Endodermal cell (in vitro differentiated cells): ENCODE results near the gene LPP. TPM values are rescaled to one million over a fixed set of nuclear protein-coding genes. Genes with fewer than 3 reads are reported as not detected.

Experiments used
- DNase-seq: peaks from one replicate; pipeline ENCODE4 v3.0.0-alpha.2; 2017
- H3K27ac ChIP-seq: 2 replicates; pipeline ENCODE4 v1.5.1; 2013; ENCODE audit warnings: mild to moderate bottlenecking, low read depth, low read length, moderate library complexity
- H3K27me3 ChIP-seq: 2 replicates; pipeline ENCODE4 v1.6.1; 2013; ENCODE audit warnings: mild to moderate bottlenecking, low read length, moderate library complexity; ENCODE audit not compliant: insufficient read depth, control insufficient read depth, poor library complexity, severe bottlenecking
- H3K36me3 ChIP-seq: 2 replicates; pipeline ENCODE4 v1.7.0; 2013; ENCODE audit warnings: mild to moderate bottlenecking, low read length, moderate library complexity; ENCODE audit not compliant: control insufficient read depth, insufficient read depth
- H3K4me1 ChIP-seq: one replicate; pipeline ENCODE4 v1.7.0; 2013; ENCODE audit warnings: low read length; ENCODE audit not compliant: control insufficient read depth, insufficient read depth
- H3K4me3 ChIP-seq: 2 replicates; pipeline ENCODE4 v1.5.1; 2013; ENCODE audit warnings: mild to moderate bottlenecking, low read length, moderate library complexity
- H3K9ac ChIP-seq: 2 replicates; pipeline ENCODE4 v1.6.1; 2013; ENCODE audit warnings: mild to moderate bottlenecking, low read length, moderate library complexity; ENCODE audit not compliant: poor library complexity, severe bottlenecking; ENCODE audit errors: extremely low read depth
- H3K9me3 ChIP-seq: 2 replicates; pipeline ENCODE4 v1.6.1; 2013; ENCODE audit warnings: mild to moderate bottlenecking, low read length, moderate library complexity; ENCODE audit not compliant: control insufficient read depth
- H3K27ac Mint-ChIP-seq: 2 replicates; pipeline ENCODE4 v1.8.0; 2020; ENCODE audit warnings: mixed read lengths
- H3K27me3 Mint-ChIP-seq: 2 replicates; pipeline ENCODE4 v1.8.0; 2021; ENCODE audit warnings: mild to moderate bottlenecking, mixed read lengths; ENCODE audit not compliant: insufficient read depth
- H3K36me3 Mint-ChIP-seq: 2 replicates; pipeline ENCODE4 v1.8.0; 2020; ENCODE audit warnings: low read depth, mixed read lengths
- H3K4me1 Mint-ChIP-seq: 2 replicates; pipeline ENCODE4 v1.8.0; 2020; ENCODE audit warnings: mixed read lengths
- H3K4me3 Mint-ChIP-seq: 2 replicates; pipeline ENCODE4 v1.8.0; 2020; ENCODE audit warnings: mild to moderate bottlenecking, moderate library complexity, mixed read lengths
- H3K9me3 Mint-ChIP-seq: 2 replicates; pipeline ENCODE4 v1.8.0; 2020; ENCODE audit warnings: mild to moderate bottlenecking, mixed read lengths
- WGBS, 2 experiments: methylation state at CpG; one replicate each; pipeline versions ENCODE4 v1.1.5 to v1.1.7; 2013; ENCODE audit warnings: missing lambda C conversion rate in 2 of 2, mixed read lengths in 1 of 2; ENCODE audit not compliant: insufficient coverage in 1 of 2, insufficient read length in 1 of 2; 5-methylcytosine and 5-hydroxymethylcytosine counted together
- total RNA-seq, 2 donors: library from RNA; stranded (reverse); fragmentation: NEBNext Ultra II Directional in 1 of 2; extraction: Animal tissue kit (Norgen Biotek cat#: 25700) in 1 of 2; gene quantifications; 2 replicates in 1 of 2; 3 replicates in 1 of 2; pipeline ENCODE4 v1.2.1, GENCODE V29; 2021
- TF ChIP-seq, protein P1 (sequence below): fragments of 200-600 bp; sonication (generic); conservative IDR thresholded peaks from 2 replicates; pipeline ENCODE4 v1.5.0; 2021; ENCODE audit warnings: antibody characterized with exemption, mild to moderate bottlenecking

Gene LPP
- total RNA-seq, 2 donors from 2014 or later: 78.0 to 105 TPM

DNA sequence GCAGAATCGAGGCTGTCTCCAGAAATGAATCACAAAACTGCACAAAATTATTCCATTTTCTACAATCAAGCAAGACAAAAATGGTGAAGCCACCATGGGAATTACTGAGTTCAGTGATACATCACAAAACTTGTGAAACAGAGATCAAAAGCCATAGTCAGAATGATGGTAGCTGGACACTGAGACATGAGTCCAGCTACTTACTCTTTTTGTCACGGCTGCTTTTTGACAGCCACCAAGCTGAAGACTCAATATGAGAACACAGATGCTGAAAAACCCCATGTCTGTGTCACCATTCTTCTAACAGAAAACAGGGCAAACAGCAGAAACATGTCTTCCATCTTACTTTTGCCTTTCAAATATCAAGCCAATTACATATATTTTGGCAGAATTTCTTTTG is 237.6 kb downstream of the LPP start:
- Mint-ChIP-seq H3K9me3 (no peaks in the 10 kb centered on the region), H3K27ac (no peak overlapping the region), H3K4me1 (peaks cover 13% of the 10 kb centered on the region), H3K36me3 (no peaks in the 10 kb centered on the region), H3K27me3 (no peaks in the 10 kb centered on the region), H3K4me3 (no peak overlapping the region)
- H3K36me3 ChIP-seq: no peaks in the 10 kb centered on the region
- no peak overlapping the region for H3K27ac ChIP-seq
- no peak overlapping the region for H3K9ac ChIP-seq
- no peaks in the 10 kb centered on the region for H3K27me3 ChIP-seq
- no peaks in the 10 kb centered on the region for H3K4me1 ChIP-seq
- H3K4me3 ChIP-seq: no peak overlapping the region
- WGBS, 2 experiments: 80 to 94% methylated on average over 2 of the region's 2 CpGs
- no peak for DNase-seq
- TF ChIP-seq, protein P1, sequence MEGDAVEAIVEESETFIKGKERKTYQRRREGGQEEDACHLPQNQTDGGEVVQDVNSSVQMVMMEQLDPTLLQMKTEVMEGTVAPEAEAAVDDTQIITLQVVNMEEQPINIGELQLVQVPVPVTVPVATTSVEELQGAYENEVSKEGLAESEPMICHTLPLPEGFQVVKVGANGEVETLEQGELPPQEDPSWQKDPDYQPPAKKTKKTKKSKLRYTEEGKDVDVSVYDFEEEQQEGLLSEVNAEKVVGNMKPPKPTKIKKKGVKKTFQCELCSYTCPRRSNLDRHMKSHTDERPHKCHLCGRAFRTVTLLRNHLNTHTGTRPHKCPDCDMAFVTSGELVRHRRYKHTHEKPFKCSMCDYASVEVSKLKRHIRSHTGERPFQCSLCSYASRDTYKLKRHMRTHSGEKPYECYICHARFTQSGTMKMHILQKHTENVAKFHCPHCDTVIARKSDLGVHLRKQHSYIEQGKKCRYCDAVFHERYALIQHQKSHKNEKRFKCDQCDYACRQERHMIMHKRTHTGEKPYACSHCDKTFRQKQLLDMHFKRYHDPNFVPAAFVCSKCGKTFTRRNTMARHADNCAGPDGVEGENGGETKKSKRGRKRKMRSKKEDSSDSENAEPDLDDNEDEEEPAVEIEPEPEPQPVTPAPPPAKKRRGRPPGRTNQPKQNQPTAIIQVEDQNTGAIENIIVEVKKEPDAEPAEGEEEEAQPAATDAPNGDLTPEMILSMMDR: no peak
- no peaks in the 10 kb centered on the region for H3K9me3 ChIP-seq

DNA sequence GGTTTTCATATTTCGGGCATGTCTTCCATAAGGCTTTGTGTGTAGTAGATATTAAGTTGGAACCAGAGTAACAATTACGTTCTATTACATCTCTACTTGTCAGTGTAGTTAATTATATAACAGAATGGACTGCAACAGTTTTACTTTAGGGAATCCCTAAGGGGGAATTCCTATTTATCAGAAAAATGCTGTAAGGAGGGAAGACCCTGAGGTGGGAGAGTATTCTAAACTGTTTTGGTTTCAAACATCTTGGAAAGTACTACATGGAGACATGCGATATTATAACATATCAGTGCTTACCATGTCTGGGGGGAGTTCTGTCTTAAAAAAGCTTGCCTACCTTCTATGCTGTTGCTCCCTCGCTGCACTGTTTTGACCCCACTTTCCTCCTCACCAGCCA is 238.1 kb downstream of the LPP start:
- 91% methylated on average over 4 of the region's 4 CpGs; no CpG with 5 or more reads in 1 of the 2 experiments for WGBS, 2 experiments
- H3K4me1 ChIP-seq: no peaks in the 10 kb centered on the region
- peaks cover 13% of the 10 kb centered on the region for H3K4me1 Mint-ChIP-seq

DNA sequence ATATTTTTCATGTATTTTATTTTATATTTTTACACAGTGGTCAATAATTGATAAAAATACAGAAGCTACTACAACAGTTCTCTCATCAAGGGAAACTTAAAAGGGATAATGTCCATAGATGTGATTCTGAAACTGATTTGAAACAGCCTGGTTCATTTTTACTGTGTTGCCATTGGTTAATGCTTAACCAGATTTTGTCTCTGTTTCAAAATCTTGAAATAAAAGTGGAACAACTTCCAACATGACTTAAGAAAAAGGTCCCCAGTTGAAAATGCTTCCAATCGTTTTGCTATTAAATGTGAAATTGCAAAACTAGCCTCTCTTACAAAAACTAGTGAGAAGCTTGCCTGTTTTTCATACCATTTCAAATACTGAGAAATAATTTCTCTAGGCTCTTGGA is 240.7 kb downstream of the LPP start:
- no peak overlapping the region for H3K4me3 ChIP-seq
- whole genome bisulfite sequencing, 2 experiments: 60 to 80% methylated on average over 1 of the region's 1 CpG
- no peak overlapping the region for H3K9ac ChIP-seq
- Mint-ChIP-seq H3K4me1 (peaks cover 16% of the 10 kb centered on the region), H3K4me3 (no peak overlapping the region), H3K27me3 (no peaks in the 10 kb centered on the region), H3K36me3 (no peaks in the 10 kb centered on the region), H3K27ac (no peak overlapping the region), H3K9me3 (no peaks in the 10 kb centered on the region)
- no peaks in the 10 kb centered on the region for H3K27me3 ChIP-seq
- H3K9me3 ChIP-seq: no peaks in the 10 kb centered on the region
- DNase-seq: no peak
- TF ChIP-seq, protein P1: no peak
- no peak overlapping the region for H3K27ac ChIP-seq
- H3K4me1 ChIP-seq: peaks cover 4% of the 10 kb centered on the region
- H3K36me3 ChIP-seq: peaks cover 6% of the 10 kb centered on the region

More for the DNA sequence above, 238.1 kb downstream of the LPP start:
- Histone ChIP-seq H3K27ac (no peak overlapping the region), H3K27me3 (no peaks in the 10 kb centered on the region), H3K4me3 (no peak overlapping the region), H3K9me3 (no peaks in the 10 kb centered on the region), H3K9ac (no peak overlapping the region), H3K36me3 (no peaks in the 10 kb centered on the region)
- H3K27me3 Mint-ChIP-seq: no peaks in the 10 kb centered on the region
- H3K4me3 Mint-ChIP-seq: no peak overlapping the region
- H3K27ac Mint-ChIP-seq: no peak overlapping the region
- TF ChIP-seq, protein P1: no peak
- no peak for DNase-seq
- no peaks in the 10 kb centered on the region for H3K36me3 Mint-ChIP-seq
- H3K9me3 Mint-ChIP-seq: no peaks in the 10 kb centered on the region
